Stimulated activated naive CD8-positive, alpha-beta T cell treated with anti-CD3 and anti-CD28 coated beads, Interleukin-15, Interleukin-2, amounts not matched to agents 100 U/mL and 50 U/mL, for 24 hours (primary cell): ENCODE data around the gene FNBP1.

ENCODE experiments used
- ATAC-seq: fragments of 150-1000 bp; cut with Tn5 transposase; one replicate; pipeline ENCODE4 v1.10.0; 2021
- DNase-seq: peaks from one replicate; pipeline ENCODE4 v3.0.0; 2021

The FNBP1 gene

DNA sequence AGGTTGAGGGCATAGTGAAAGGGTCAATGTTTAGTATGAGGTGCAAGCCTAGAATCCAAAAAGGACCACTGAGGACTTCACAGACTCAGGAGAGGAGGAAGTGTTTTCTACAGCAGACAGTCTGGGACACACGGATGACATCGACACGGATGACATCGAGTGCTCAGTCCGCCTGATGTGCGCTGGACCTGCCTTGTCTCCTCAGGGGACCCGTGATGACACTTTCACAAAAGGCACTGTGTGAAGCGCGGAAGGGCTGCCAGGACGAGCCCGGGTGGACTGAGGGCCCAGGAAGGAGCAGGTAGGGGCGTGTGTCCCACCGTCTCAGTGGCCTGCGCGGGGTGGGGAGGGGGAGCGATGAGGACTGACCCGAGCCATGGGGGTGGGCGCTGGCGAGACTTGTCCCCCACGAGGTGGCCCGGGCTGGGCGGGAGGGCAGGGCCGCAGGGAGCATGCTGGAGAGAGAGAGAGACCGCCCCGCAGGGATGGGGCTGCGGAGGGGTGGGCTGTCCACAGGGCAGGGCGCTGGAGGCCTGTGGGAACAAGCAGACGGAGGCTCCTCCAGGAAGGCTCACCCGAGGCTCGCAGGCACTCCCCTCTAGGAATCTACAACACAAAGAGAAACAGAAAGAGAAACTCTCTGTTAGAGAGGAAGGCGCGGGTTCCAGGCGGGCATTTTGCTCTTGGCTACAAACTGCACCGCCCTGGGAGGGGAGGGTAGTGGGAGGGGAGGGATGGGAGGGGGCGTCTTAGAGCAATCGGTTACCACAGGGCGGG lies 152.9 kb downstream of the FNBP1 start:
- ATAC-seq (peak; percentile 2), DNase-seq (peak; percentile 81)

DNA sequence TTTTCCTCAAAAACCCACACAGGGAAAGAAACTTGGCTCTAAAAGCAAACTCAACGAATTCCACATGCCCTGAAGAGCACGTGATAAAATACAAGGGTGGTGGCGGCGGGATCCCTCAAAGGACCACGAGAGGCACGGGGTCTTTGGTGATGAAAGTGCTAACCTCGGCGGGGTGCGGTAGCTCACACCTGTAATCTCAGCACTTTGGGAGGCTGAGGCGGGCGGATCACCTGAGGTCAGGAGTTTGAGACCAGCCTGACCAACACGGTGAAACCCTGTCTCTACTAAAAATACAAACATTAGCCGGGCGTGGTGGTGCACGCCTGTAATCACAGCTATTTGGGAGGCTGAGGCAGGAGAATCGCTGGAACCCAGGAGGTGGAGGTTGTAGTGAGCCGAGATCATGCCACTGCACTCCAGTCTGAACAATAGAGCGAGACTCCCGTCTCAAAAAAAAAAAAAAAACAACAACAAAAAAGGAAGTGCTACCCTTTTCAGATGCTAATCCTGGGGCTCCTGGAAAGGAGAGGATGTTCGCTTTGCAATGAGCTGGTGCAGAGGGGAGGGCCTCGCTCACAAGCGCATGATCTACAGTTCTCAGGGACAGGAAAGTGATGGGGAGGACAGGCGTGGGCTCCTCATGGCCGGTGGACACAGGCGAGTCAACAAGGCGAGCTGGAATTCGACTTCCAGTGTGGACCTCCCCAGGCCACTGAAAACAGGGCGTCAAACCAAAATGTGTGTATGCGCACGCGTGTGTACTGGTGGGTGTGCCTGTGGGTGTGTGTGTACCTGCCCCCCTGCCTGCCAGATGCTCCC lies 153.7 kb downstream of the FNBP1 start:
- DNase-seq, result peak; percentile 59

DNA sequence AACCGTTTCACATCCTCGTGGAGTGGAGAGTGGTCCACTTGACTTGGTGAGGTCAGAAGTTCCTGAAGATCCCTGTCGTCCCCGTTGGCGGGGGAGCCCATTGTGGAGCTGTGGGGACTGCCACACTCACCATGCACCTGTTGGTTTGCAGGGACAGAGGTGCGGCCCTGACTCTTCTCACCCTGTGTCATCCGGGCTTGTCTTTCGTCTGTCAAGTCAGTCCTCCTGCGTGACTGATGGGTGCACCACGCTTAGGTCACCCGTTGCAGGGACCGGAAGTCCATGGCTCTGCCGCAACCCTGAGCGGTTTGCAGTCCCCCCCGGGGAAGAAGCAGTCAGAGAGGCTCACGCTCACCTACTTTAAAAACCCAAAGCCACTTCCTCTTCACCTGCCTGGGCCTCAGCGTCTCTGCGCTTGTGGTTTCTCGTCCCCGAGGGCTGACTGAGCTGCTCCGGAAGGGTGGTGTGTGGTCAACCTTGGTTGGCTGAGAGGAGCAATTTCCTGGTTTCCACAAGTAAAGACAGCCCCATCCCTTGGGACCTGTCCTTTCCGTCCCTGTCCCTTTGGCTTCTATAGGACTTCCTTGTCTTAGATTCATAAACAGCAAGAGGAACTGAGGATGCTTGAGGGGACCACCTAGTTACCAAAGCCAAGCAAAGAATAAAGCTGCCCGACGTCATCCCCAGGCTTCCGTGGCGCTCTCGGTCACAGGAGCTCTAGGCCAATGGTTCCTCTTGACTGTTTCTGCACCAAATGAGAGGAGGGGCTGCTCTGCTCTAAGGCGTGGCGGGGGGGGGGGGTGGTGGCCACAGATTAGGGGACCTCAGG lies 154.5 kb downstream of the FNBP1 start:
- DNase-seq, result peak; percentile 92
- peak; percentile 50 for ATAC-seq

More for the DNA sequence above, 153.7 kb downstream of the FNBP1 start:
- no peak for ATAC-seq

DNA sequence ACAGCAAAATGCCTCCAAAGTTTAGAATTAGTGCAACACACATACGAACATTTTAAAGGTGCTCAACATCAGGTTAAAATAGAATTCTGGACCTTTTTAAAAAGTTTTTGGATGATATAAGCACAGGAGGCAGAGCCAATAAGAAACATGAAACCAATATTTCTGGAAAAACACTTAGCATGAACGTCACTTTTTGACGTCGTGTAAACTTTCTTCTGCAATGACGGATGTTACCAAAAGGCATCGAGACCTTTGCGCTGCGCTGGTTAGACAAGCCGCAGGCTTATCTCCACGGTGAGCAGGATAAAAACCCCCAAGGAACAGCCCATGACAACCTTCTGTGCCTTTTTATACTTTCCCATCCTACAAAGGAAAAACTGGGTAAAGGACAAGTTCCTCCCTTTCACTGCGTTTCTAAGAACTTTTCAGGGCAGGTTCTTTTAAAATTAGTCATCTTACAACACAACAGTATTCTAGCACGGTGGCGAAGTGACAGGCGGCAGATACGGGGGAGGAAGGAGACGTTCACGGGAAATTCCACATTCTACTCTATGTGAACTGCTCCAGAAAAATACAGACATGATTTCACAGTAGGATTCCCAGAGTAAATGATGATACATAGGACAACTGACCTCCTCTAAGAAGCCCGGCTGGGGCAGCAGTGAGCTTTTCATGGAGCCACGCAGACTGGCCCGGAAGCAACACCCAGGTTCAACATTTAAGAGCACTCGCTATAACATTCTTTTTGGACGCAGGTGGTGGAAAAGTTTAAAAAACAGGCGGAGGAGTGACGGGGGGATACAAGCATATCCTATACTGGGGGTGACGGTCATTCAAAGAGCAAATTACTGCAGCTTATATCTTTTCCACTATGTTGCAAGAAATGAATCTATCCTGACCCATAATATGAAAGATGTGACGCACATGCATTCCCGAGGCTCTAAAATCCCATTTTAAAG lies 155.4 kb downstream of the FNBP1 start:
- peak; percentile 20 for ATAC-seq

DNA sequence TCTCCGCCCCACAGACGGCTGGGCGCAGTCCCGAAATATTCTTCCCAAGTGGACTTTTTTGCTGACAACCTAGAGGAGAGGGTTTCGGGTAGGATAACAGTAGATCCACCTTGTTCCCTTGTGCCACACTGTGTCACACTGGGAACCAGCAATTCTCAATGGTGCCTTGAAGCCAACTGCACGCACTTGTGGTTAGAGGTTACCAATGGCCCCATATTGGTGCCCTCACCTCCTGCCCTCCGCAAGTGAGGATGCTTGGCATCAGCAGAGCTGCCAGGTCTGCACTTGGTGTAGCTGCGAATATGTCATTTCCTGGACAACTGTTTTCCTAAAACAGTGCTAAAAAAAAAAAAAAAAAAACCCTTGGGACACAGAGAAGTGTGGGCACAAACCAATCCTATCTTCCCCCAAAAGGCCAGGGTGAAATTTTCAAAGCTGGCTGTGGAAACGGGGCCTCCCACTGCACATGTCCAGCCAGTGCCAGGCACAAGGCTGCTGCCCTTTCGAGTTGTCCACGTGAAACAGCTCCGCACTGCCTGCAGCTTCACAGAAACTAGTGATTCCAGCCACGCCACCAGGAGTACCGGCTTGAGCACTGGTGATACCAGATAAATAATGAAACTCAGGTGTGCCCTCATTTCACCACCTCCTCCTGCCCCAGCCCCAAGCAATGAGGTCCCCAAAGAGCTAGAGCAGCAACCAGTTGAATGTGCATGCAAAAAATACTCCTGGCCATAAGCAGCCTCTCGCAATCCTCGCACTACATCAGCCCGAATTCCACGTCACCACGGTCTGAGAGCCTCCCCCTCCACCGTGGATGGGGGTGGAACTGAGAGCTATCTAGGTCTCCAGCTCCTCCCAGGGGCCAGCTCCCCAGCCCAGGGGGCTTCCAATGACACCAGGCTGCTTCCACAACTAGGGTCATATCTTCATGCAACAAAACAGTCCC lies 156.5 kb downstream of the FNBP1 start:
- peak; percentile 73 for DNase-seq
- ATAC-seq, result peak; percentile 3

More for the DNA sequence above, 155.4 kb downstream of the FNBP1 start:
- peak; percentile 70 for DNase-seq

DNA sequence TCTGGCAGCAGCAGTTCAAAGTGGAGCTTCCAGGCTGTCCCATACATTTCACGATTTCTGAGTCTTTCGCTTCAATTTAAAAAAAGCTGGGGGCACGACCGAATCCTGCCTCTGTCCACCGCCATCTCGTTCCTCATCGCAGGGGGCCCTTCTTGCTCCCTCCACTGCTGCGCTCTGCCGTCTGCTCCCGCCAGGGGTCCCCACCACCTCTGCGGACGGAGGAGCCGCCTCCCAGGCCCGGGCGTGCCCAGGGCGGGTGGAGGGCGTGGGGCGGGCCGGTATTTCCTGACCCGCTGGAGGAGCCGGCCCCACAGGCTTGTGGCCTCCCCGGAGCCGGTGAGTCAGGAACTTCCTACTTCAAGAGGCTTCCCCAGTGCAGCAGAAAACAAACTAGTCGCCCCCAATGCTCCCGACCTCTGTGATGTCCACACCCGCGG lies 157.3 kb downstream of the FNBP1 start:
- ATAC-seq, result peak; percentile 48
- DNase-seq, result peak; percentile 97

DNA sequence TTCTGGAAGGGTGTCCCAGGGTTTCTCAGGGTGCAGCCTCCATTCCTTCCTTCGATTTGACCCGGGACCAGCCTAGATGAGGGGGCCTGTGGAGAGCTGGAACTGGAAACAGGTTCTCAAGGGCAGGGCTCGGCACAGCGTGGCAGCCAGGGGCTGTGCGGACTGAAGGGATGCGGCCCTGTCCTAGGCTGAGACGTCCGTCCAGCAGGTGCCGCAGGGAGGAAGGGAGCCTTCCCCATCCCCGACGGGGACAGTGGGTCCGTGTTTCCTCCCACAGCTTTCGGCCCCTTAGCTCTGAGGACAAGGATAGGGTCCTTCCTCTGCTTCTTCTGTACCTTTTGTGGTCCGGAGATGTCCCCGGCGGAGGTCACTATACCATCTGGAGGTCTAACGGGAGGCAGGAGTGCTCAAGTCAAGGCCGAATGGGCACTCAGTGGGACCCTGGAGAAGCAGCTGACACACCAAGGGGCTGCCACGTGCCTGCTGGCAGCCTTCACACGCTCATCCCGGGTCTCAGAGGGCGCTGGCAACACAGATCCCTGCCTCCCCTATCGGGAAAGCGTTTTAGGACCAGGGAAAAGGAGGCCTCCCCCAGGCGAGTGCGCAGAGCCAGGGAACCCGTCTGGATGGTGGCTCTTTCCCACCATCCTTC lies 157.8 kb downstream of the FNBP1 start:
- DNase-seq (peak; percentile 61), ATAC-seq (no peak)

DNA sequence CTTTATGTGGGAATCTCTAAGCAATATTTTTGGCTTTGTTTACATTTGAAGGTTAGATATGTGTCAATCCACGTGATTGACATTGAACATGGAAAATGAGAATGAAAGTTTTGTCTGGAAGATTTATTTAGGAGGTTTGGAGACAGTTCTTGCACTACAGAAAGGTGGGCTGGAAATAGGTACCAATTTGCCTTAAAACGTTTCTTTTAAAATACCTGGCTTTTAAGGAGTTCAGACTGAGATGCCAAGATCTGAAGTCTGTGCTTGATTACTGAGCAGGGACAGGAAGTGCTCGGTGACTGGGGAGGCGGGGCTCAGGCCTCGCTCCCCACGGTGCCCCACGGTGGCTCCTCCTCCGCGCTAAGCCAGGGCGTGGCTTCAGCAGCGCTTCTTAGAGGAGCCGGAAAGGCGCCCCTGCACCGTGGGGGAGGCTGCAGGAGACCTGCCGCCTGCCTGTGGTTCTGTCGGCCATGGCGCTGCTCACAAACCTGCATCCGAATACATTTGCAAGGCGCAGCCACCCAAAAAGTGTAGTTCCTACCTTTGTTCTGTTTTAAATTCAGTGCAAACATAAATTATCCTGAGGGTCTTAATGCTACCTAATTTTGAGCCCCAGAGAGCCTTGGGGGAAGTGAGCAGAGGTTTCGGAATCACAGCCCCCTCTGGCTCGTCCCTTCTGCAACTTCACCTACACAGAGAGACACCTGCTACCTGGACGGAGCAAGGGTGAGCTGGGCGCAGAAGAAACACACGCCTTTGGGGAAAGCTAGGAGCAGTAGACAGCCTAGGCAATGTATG lies 158.6 kb downstream of the FNBP1 start:
- ATAC-seq, result peak; percentile 53
- peak; percentile 97 for DNase-seq

DNA sequence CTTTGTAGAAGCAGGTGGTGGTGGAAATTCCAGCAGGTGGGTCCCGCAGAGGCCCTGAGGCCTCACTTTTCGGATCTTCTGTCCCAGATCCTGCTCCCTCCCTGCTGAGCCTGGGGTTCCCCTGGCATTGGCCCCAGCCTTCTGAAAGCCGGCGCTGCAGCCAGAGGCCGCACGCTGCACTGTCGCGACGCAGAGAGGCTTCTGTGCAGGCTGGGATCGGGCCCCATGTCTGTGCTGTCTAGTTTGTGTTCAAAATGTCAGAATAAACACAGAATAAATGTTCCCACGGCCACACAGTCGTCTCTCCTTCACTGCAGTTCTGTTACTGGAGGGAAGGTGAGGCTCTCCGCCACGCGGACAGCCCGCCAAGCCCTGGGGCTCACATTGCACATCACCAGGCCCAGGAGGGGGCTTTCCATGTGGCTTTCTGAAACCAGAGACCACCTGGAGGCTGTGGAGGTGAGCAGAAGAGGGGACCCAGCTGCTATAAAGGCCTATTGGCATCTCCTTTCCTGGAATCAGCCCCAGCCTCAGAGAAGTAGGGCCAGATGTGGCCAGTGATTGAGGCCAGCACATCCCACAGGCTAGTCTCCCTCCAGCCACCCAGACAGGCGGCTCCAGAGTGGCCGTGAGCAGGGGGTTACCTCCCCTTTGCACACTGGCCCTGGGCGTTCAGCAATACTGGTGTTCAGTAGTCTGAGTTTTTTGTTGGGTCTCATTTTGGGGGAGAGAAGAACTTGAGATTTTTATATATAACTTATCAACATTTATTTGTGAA lies 161.3 kb downstream of the FNBP1 start:
- ATAC-seq (no peak), DNase-seq (no peak)

DNA sequence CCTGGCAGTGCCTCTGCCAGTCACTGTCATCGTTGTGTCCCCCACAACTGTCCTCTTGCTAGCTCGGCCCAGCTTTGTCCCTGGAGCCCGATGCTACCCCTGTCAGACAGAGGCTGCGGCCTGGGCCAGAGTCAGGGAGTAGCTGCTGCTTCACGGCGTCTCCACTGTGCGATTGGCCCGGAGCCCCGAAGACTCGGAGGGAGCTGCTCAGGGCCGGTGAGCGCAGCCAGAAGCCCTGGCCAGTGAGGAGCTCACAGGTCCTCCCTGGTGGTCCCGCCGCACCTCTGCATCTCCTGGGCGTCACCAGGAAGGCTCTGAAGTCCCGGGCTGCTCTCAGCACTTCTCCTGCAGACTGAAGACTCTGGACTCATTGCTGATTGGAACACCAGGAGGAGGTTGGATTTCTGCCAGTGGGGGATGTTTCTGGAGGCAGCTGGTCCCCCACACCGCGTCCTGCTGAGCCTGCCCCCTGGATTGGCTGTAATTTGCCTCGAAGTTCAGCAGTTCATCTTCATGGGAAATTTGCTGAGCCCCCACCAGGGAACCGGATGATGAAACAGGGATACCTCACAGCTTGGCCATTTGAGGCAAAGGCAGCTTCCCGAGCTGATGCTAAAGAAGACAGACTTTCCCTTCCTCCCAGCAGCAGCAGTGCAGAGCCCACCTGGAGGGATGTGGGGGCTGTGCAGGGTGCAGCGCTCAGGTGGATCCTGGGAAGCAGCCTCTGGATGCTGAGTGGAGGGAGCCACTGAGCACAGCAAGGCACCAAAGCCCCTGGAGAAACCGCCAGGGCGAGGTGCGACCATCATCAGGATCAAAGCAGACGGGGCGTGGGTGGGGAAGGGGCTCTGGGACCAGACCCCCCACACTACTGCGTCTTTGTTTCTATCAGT lies 162.1 kb downstream of the FNBP1 start:
- ATAC-seq, result no peak
- DNase-seq, result no peak

DNA sequence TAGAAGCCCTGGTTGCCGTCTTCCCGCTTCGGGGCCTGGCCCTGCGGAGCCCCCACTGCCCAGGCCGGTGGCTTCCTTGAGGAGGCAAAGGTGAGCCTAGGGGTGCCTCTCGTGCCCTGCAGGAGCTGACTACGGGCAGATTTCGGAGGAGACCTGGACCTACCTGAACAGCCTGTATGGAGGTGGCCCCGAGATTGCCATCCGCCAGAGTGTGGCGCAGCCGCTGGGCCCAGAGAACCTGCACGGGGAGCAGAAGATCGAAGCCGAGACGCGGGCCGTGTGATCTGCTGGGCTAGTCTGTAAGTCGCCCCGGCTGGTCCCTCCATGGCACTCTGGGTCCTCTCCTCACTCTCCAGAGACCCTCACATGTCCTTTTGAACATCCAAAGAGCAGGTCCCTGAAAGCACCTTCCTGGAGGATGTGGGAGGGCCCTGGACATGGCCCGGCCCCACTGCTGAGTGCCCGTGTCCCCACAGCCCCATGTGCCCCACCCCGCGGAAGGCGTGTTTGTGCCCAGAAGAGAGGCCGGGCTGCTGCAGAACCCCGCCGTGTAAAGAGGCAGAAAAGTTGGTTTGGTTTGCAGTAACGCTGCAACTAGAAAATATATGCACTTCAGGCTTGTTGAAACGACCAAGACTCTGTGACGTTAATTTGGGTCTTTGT lies 162.9 kb downstream of the FNBP1 start:
- no peak for ATAC-seq
- no peak for DNase-seq

DNA sequence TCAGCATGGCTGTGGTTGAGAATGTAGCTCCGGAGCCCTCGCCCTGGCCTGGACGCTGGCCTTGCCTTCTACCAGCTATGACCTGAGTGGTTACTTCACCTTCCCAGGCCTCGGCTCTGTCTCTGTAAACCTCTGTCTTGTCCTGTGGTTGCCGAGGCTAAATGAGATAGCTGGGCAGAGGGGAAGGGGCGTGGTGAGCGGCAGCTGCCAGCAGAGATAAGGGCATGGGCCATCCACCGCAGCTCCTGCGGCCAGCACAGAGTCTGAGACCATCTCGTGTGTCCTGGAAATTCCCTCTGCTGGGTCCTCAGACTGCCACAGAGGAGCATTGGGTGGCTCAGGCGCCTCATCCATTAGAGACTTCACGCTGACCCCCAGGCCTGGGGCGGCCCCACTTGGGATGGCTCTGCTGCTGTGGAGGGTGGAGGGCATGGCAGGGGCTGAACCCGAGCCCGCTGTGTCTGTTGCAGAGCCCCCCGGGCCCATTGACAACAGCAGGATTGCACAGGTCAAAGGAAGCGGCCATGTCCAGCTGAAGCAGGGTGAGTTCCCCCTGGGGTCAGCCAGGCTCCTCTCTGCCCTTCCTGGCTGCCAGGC lies 163.8 kb downstream of the FNBP1 start:
- peak; percentile 16 for ATAC-seq
- no peak for DNase-seq

DNA sequence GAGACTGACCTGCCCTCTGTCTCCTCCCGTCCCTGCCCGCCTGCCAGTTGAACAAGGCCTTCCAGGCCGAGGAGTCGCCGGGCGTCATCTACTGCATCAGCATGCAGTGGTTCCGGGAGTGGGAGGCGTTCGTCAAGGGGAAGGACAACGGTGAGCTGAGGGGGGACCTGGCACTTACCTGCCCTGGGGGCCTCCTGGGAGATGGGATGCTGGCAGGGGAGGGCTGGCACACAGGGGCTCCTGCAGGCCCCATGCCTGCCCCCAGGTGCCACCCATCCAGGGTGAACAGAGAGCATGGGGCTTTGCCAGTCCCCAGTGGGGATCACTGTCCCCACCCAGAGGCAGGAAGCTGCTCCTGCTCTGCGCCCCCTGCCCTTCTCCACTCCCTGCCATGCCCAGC lies 164.7 kb downstream of the FNBP1 start:
- DNase-seq (no peak), ATAC-seq (no peak)

DNA sequence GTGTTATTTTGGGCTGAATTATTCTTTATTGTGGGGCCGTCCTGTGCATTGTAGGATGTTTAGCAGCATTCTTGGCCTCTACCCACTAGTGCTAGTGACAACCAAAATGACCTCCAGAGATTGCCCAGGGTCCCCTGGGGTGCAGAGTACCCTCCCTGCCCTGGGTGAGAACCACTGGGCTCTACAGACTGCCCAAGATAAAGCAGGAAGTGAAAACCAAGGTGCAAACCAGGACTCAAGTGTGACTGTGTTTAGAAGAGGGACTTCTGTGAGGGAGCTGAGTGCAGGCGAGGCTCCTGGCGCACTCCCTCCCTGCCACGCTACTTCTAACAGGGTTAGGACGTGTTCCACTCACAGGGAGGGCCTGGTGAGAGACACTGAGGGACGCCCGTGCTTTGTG lies 166.2 kb downstream of the FNBP1 start:
- ATAC-seq, result no peak
- no peak for DNase-seq

DNA sequence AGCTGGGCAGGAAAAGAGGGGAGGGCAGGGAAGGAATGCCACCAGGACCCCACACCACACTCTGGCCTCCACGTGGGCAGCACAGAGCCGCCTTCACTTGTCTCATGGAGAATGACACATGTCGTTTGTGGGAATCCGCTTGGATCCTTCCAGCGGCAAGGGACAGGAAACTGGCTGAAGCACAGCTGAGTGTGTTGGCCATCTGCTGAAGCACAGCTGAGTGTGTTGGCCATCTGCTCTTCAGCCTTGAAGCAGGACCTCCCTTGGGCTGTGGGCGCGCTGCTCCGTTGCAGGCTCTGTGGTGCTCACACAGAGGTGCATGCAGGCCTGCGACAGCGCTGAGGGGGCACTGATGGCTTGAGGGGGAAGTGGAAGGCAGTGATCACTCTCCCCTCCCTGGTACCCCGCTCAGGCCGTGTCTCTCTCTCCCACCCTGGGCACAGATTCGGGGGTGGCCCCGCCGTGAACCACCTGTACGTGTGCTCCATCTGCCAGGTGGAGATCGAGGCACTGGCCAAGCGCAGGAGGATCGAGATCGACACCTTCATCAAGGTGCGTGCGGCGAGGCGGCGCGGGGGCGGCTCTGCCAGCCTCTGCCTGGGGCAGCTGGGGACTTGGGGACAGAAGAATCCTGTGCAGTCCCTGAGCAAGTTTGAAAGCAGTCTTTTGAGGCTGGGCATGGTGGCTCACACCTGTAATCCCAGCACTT lies 167.1 kb downstream of the FNBP1 start:
- DNase-seq (no peak), ATAC-seq (no peak)
